NK-92 treated with Interleukin-12 subunit alpha and Interleukin-12 subunit beta, amount 100 ng/mL, for 24 hours (cell line): ENCODE results near the gene NCAPG2.

Experiments used
- DNase-seq: peaks from one replicate; lab custom pipeline; 2025; lab: John Stamatoyannopoulos, UW

NCAPG2 gene

GRCh38 chr7:158704524-158705233, at the start of gene NCAPG2:
TSS of gene NCAPG2 (minus strand) at chr7:158704804. CDS start at chr7:158701899, 2,905 bp downstream.
- peak; percentile 98 for DNase-seq

- no peak for DNase-seq
These were observed 49.3 kb upstream of the NCAPG2 start for GRCh38 chr7:158753900-158754299.

GRCh38 chr7:158751751-158752150, 47.1 kb upstream of the NCAPG2 start:
- no peak for DNase-seq

- no peak for DNase-seq
These were observed 46.6 kb upstream of the NCAPG2 start for GRCh38 chr7:158751199-158751598.

GRCh38 chr7:158750702-158751101, 46.1 kb upstream of the NCAPG2 start:
- DNase-seq, result no peak

GRCh38 chr7:158749396-158749795, 44.8 kb upstream of the NCAPG2 start:
- DNase-seq, result no peak

GRCh38 chr7:158748335-158748734, 43.7 kb upstream of the NCAPG2 start:
- no peak for DNase-seq

GRCh38 chr7:158747408-158747807, 42.8 kb upstream of the NCAPG2 start:
- DNase-seq, result no peak

- DNase-seq, result no peak
These were observed 42.4 kb upstream of the NCAPG2 start for GRCh38 chr7:158746957-158747356.

GRCh38 chr7:158745057-158745715, 40.6 kb upstream of the NCAPG2 start:
- no peak for DNase-seq

- no peak for DNase-seq
These were observed 39.5 kb upstream of the NCAPG2 start for GRCh38 chr7:158744070-158744469.

- no peak for DNase-seq
These were observed 38.6 kb upstream of the NCAPG2 start for GRCh38 chr7:158743219-158743618.

- DNase-seq, result no peak
These were observed 37.6 kb upstream of the NCAPG2 start for GRCh38 chr7:158742065-158742821.

- DNase-seq, result no peak
These were observed 36.7 kb upstream of the NCAPG2 start for GRCh38 chr7:158741294-158741666.

GRCh38 chr7:158740657-158741293, 36.2 kb upstream of the NCAPG2 start:
- DNase-seq, result no peak

GRCh38 chr7:158740013-158740656, 35.5 kb upstream of the NCAPG2 start:
- peak; percentile 47 for DNase-seq

GRCh38 chr7:158738841-158739240, 34.2 kb upstream of the NCAPG2 start:
- no peak for DNase-seq

GRCh38 chr7:158737064-158737695, 32.6 kb upstream of the NCAPG2 start:
- no peak for DNase-seq

- no peak for DNase-seq
These were observed 31.3 kb upstream of the NCAPG2 start for GRCh38 chr7:158735935-158736334.

- DNase-seq, result no peak
These were observed 30.3 kb upstream of the NCAPG2 start for GRCh38 chr7:158734861-158735260.

- DNase-seq, result no peak
These were observed 29.3 kb upstream of the NCAPG2 start for GRCh38 chr7:158733775-158734494.
